HCT116 (cell line): ENCODE data around the gene LHFPL6. TPM values are rescaled to one million over a fixed set of nuclear protein-coding genes. Genes with fewer than 3 reads are reported as not detected.

Source experiments
- ATAC-seq: fragments of 200-7000 bp; cut with Tn5 transposase; 2 replicates; pipeline ENCODE4 v1.9.1; 2020; ENCODE audit warnings: mild to moderate bottlenecking, moderate library complexity
- BruUV-seq: library from RNA; stranded (reverse); fragments of 400-500 nt; replicated peaks from 2 replicates; lab custom pipeline; 2021; lab: Mats Ljungman, UMichigan
- CTCF ChIA-PET: fragments of 300-600 bp; sonication (Branson Sonifier 250); formaldehyde crosslinking; loops from one replicate; lab custom pipeline; 2021; ENCODE audit warnings: antibody characterized with exemption; lab: Charles Lee
- POLR2A ChIA-PET: fragments of 300-600, 350-600 bp; sonication (Branson Sonifier 250); formaldehyde crosslinking; loops from one replicate; lab custom pipeline; 2021; ENCODE audit warnings: antibody characterized with exemption; lab: Charles Lee
- RAD21 ChIA-PET, 2 experiments: fragments of 300-600 bp; sonication (Branson Sonifier 250); formaldehyde crosslinking; loops; one replicate each; lab custom pipeline; 2023; ENCODE audit warnings: low total read pairs in 2 of 2; ENCODE audit not compliant: uncharacterized antibody in 2 of 2, unreplicated experiment in 2 of 2, low non-redundant PET in 1 of 2; lab: Charles Lee
- DNase-seq: peaks from one replicate; pipeline ENCODE4 v3.0.0-alpha.2; 2010; ENCODE audit warnings: low read depth, low spot score
- H2AFZ ChIP-seq: fragments of 200-600 bp; shearing (Covaris generic), sonication (generic); 2 replicates; pipeline ENCODE4 v1.6.1; 2017; ENCODE audit warnings: low read depth, mixed run types, mixed read lengths, antibody characterized with exemption, low read length; ENCODE audit not compliant: poor library complexity, severe bottlenecking
- H3K27ac ChIP-seq: 2 replicates; pipeline ENCODE4 v1.5.1; 2012; ENCODE audit warnings: low read depth, low read length
- H3K27me3 ChIP-seq: fragments of 200-600 bp; sonication (generic); 2 replicates; pipeline ENCODE4 v1.6.1; 2016; ENCODE audit warnings: mixed run types, low read length, mixed read lengths; ENCODE audit not compliant: insufficient read depth
- H3K36me3 ChIP-seq, 2 experiments: fragments of 200-500 bp in 1 of 2; fragments of 200-600 bp in 1 of 2; sonication (Bioruptor generic) in 1 of 2; sonication (generic) in 1 of 2; 2 replicates each; pipeline versions ENCODE4 v1.5.1 to v1.6.1; 2014 to 2016; ENCODE audit warnings: low read length in 2 of 2, inconsistent platforms in 1 of 2, mixed read lengths in 1 of 2, mixed run types in 1 of 2; ENCODE audit not compliant: insufficient read depth in 2 of 2, control insufficient read depth in 1 of 2
- H3K4me1 ChIP-seq, 2 experiments: fragments of 200-600 bp in 1 of 2; sonication (generic) in 1 of 2; 2 replicates each; pipeline versions ENCODE4 v1.5.1 to v1.6.1; 2012 to 2017; ENCODE audit warnings: low read length in 2 of 2, inconsistent platforms in 1 of 2, mild to moderate bottlenecking in 1 of 2, mixed read lengths in 1 of 2, mixed run types in 1 of 2, moderate library complexity in 1 of 2; ENCODE audit not compliant: insufficient read depth in 2 of 2, control insufficient read depth in 1 of 2
- H3K4me2 ChIP-seq: fragments of 200-600 bp; sonication (generic); 2 replicates; pipeline ENCODE4 v1.6.1; 2017; ENCODE audit warnings: mixed run types, low read length, mixed read lengths
- H3K4me3 ChIP-seq, 2 experiments: fragments of 200-600 bp in 1 of 2; sonication (generic) in 1 of 2; replicated peaks in 1 of 2; 2 replicates each; pipeline ENCODE4 v1.5.1; 2011 to 2016; ENCODE audit warnings: low read length in 2 of 2, control low read depth in 1 of 2, low read depth in 1 of 2, mild to moderate bottlenecking in 1 of 2, mixed read lengths in 1 of 2, mixed run types in 1 of 2
- H3K79me2 ChIP-seq: fragments of 200-600 bp; sonication (generic); 2 replicates; pipeline ENCODE4 v1.6.1; 2017; ENCODE audit warnings: mild to moderate bottlenecking, mixed run types, low read length, moderate library complexity, mixed read lengths; ENCODE audit not compliant: insufficient read depth
- H3K9ac ChIP-seq: fragments of 200-600 bp; sonication (generic); 2 replicates; pipeline ENCODE4 v1.6.1; 2016; ENCODE audit warnings: low read length, mixed read lengths
- H3K9me2 ChIP-seq: fragments of 200-600 bp; sonication (generic), shearing (Covaris generic); 2 replicates; pipeline ENCODE4 v1.6.1; 2017; ENCODE audit warnings: mixed run types, mild to moderate bottlenecking, moderate library complexity; ENCODE audit not compliant: insufficient read depth
- H3K9me3 ChIP-seq, 2 experiments: fragments of 200-500 bp in 1 of 2; fragments of 200-600 bp in 1 of 2; sonication (Bioruptor generic) in 1 of 2; sonication (generic) in 1 of 2; 2 replicates each; pipeline ENCODE4 v1.6.1; 2014 to 2017; ENCODE audit warnings: low read length in 2 of 2, mixed read lengths in 2 of 2, inconsistent platforms in 1 of 2, low read depth in 1 of 2, mild to moderate bottlenecking in 1 of 2, mixed run types in 1 of 2, moderate library complexity in 1 of 2; ENCODE audit not compliant: control insufficient read depth in 1 of 2, insufficient read depth in 1 of 2
- H4K20me1 ChIP-seq: fragments of 200-600 bp; sonication (generic), shearing (Covaris generic); 2 replicates; pipeline ENCODE4 v1.6.1; 2017; ENCODE audit warnings: mixed run types, mild to moderate bottlenecking, moderate library complexity; ENCODE audit not compliant: insufficient read depth
- CBX3 ChIP-seq: IDR thresholded peaks from 2 replicates; pipeline ENCODE4 v1.6.1; 2012; ENCODE audit warnings: low read depth
- CEBPB ChIP-seq: IDR thresholded peaks from 2 replicates; pipeline ENCODE4 v1.6.1; 2012; ENCODE audit warnings: low read depth
- CTCF ChIP-seq, 3 experiments: fragments of 200-600 bp in 1 of 3; sonication (generic) in 1 of 3; IDR thresholded peaks in 2 of 3; conservative IDR thresholded peaks in 1 of 3; 2 replicates each; pipeline ENCODE4 v1.5.1; 2012 to 2017; ENCODE audit warnings: low read depth in 2 of 3, low read length in 2 of 3, antibody characterized with exemption in 1 of 3, borderline replicate concordance in 1 of 3, control low read depth in 1 of 3, mild to moderate bottlenecking in 1 of 3, mixed read lengths in 1 of 3, mixed run types in 1 of 3, moderate library complexity in 1 of 3; ENCODE audit not compliant: insufficient read depth in 1 of 3
- EGR1 ChIP-seq: IDR thresholded peaks from 2 replicates; pipeline ENCODE4 v1.6.1; 2012; ENCODE audit warnings: low read depth
- ELF1 ChIP-seq: IDR thresholded peaks from 2 replicates; pipeline ENCODE4 v1.6.1; 2012; ENCODE audit warnings: low read depth, borderline replicate concordance
- EZH2 ChIP-seq: fragments of 200-600 bp; sonication (generic); IDR thresholded peaks from 2 replicates; pipeline ENCODE4 v1.6.1; 2017; ENCODE audit warnings: antibody characterized with exemption, mixed run types
- EZH2phosphoT487 ChIP-seq: fragments of 200-600 bp; IDR thresholded peaks from 2 replicates; pipeline ENCODE4 v1.6.1; 2018; ENCODE audit warnings: antibody characterized with exemption, borderline replicate concordance
- FOSL1 ChIP-seq: IDR thresholded peaks from 2 replicates; pipeline ENCODE4 v1.6.1; 2012; ENCODE audit warnings: low read depth
- POLR2A ChIP-seq: IDR thresholded peaks from 2 replicates; pipeline ENCODE4 v1.7.0; 2011; ENCODE audit warnings: borderline replicate concordance; ENCODE audit not compliant: insufficient read depth, insufficient read length; ENCODE audit errors: extremely low read depth
- POLR2AphosphoS5 ChIP-seq: IDR thresholded peaks from 2 replicates; pipeline ENCODE4 v1.6.1; 2011; ENCODE audit warnings: mild to moderate bottlenecking, low read depth, low read length, moderate library complexity
- RAD21 ChIP-seq: IDR thresholded peaks from 2 replicates; pipeline ENCODE4 v1.6.1; 2012; ENCODE audit warnings: low read depth, mild to moderate bottlenecking
- SIN3A ChIP-seq: IDR thresholded peaks from 2 replicates; pipeline ENCODE4 v1.6.1; 2012; ENCODE audit warnings: low read depth
- SP1 ChIP-seq: IDR thresholded peaks from 2 replicates; pipeline ENCODE4 v1.6.1; 2012; ENCODE audit warnings: low read depth
- SRF ChIP-seq: IDR thresholded peaks from 2 replicates; pipeline ENCODE4 v1.6.1; 2012; ENCODE audit warnings: low read depth
- TCF7L2 ChIP-seq: IDR thresholded peaks from 2 replicates; pipeline ENCODE4 v1.7.0; 2011; ENCODE audit warnings: borderline replicate concordance, inconsistent platforms; ENCODE audit not compliant: insufficient read depth, insufficient read length; ENCODE audit errors: extremely low read depth
- ZBTB33 ChIP-seq: IDR thresholded peaks from 2 replicates; pipeline ENCODE4 v1.6.1; 2011; ENCODE audit warnings: mild to moderate bottlenecking, low read length, moderate library complexity; ENCODE audit not compliant: insufficient replicate concordance; ENCODE audit errors: extremely low read depth
- ZNF274 ChIP-seq: fragments of 200-500 bp; sonication (Bioruptor generic); IDR thresholded peaks from 2 replicates; pipeline ENCODE4 v1.6.1; 2014; ENCODE audit warnings: mild to moderate bottlenecking, low read depth, low read length, inconsistent platforms
- intact Hi-C: fragments of 100-400 bp; cut with micrococcal nuclease; formaldehyde crosslinking; loops from 2 replicates; pipeline ENCODE4 v1.10.0; 2022
- total RNA-seq: library from RNA; stranded (reverse); gene quantifications from one replicate; pipeline ENCODE4 v1.2.1, GENCODE V29; 2021; ENCODE audit not compliant: unreplicated experiment
- TF ChIP-seq, protein P1 (sequence below): IDR thresholded peaks from 2 replicates; pipeline ENCODE4 v1.6.1; 2012
- TF ChIP-seq, protein P2 (sequence below): IDR thresholded peaks from 2 replicates; pipeline ENCODE4 v1.6.1; 2012
- TF ChIP-seq, protein P3 (sequence below): IDR thresholded peaks from 2 replicates; pipeline ENCODE4 v1.6.1; 2012; ENCODE audit warnings: low read depth

LHFPL6 gene
- total RNA-seq, 1 experiment from 2014 or later = 0.22 TPM

DNA sequence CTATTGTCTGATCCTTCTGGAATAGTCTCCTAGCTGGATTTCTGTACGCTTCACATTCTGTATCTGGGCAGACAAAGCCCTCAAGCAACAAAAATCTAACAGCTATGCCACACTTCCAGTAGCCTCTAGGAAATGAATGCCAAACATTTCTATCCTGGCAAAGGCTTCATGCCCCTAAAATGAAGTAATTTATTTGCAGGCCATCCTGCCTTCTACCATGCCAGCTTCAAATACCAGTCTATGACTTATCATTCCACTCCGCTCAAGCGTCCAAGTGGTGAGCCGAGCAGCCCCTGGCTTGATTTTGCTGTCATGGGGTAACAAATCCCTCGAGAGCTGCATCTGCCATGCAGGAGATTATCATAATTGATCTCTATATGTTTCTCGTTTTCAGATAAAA lies 86.9 kb downstream of the LHFPL6 start:
- no TSS peak for BruUV-seq
- Histone ChIP-seq H3K4me3 (no peak overlapping the region), H3K27me3 (peaks cover 5% of the 10 kb centered on the region; the same call in 1 of the 2 replicates), H2AFZ (no peak overlapping the region), H3K9me2 (no peaks in the 10 kb centered on the region), H3K4me1 (no peaks in the 10 kb centered on the region), H3K79me2 (no peaks in the 10 kb centered on the region), H3K4me2 (no peak overlapping the region), H3K27ac (no peak overlapping the region), H4K20me1 (no peaks in the 10 kb centered on the region), H3K9me3 (no peaks in the 10 kb centered on the region), H3K9ac (no peak overlapping the region), H3K36me3 (no peaks in the 10 kb centered on the region)
- DNase-seq (no peak), ATAC-seq (no peak)
- ChIA-PET CTCF (no interaction called here), RAD21 (no interaction called here), POLR2A (interaction anchor here (1.1 kb wide), 1 partner anchor 12 kb away, joined by 3 read pairs; no protein-coding TSS in a partner anchor)
- intact Hi-C loops = no loop called here
- TF ChIP-seq SP1 (no peak), ZBTB33 (no peak), TCF7L2 (no peak), SIN3A (no peak), CEBPB (no peak), CBX3 (no peak), EGR1 (no peak), POLR2AphosphoS5 (no peak), POLR2A (no peak), EZH2phosphoT487 (no peak), FOSL1 (no peak), CTCF (IDR thresholded peaks at IDR 0.05 in 2 of 3, conservative IDR thresholded peaks at IDR 0.05 in 1 of 3; ENCODE audit: borderline replicate concordance in 1 of 3, insufficient read depth in 1 of 3, low read depth in 2 of 3, low read length in 2 of 3) (no peak), SRF (no peak), ELF1 (no peak), EZH2 (no peak), RAD21 (no peak), ZNF274 (no peak)
- TF ChIP-seq, protein P1, sequence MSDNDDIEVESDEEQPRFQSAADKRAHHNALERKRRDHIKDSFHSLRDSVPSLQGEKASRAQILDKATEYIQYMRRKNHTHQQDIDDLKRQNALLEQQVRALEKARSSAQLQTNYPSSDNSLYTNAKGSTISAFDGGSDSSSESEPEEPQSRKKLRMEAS = no peak
- TF ChIP-seq, protein P2, sequence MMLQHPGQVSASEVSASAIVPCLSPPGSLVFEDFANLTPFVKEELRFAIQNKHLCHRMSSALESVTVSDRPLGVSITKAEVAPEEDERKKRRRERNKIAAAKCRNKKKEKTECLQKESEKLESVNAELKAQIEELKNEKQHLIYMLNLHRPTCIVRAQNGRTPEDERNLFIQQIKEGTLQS = no peak
- TF ChIP-seq, protein P3, sequence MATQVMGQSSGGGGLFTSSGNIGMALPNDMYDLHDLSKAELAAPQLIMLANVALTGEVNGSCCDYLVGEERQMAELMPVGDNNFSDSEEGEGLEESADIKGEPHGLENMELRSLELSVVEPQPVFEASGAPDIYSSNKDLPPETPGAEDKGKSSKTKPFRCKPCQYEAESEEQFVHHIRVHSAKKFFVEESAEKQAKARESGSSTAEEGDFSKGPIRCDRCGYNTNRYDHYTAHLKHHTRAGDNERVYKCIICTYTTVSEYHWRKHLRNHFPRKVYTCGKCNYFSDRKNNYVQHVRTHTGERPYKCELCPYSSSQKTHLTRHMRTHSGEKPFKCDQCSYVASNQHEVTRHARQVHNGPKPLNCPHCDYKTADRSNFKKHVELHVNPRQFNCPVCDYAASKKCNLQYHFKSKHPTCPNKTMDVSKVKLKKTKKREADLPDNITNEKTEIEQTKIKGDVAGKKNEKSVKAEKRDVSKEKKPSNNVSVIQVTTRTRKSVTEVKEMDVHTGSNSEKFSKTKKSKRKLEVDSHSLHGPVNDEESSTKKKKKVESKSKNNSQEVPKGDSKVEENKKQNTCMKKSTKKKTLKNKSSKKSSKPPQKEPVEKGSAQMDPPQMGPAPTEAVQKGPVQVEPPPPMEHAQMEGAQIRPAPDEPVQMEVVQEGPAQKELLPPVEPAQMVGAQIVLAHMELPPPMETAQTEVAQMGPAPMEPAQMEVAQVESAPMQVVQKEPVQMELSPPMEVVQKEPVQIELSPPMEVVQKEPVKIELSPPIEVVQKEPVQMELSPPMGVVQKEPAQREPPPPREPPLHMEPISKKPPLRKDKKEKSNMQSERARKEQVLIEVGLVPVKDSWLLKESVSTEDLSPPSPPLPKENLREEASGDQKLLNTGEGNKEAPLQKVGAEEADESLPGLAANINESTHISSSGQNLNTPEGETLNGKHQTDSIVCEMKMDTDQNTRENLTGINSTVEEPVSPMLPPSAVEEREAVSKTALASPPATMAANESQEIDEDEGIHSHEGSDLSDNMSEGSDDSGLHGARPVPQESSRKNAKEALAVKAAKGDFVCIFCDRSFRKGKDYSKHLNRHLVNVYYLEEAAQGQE = no peak
